Stimulated activated CD4-positive, alpha-beta T cell treated with anti-CD3 and anti-CD28 coated beads, Interleukin-15, amount 100 ng/mL, for 48 hours (primary cell): ENCODE measurements around the gene IRS1.

Experiments
- DNase-seq, 2 donors: peaks; one replicate each; pipeline ENCODE4 v3.0.0-alpha.2; 2020; ENCODE audit warnings: low read depth in 2 of 2

Gene IRS1

DNA sequence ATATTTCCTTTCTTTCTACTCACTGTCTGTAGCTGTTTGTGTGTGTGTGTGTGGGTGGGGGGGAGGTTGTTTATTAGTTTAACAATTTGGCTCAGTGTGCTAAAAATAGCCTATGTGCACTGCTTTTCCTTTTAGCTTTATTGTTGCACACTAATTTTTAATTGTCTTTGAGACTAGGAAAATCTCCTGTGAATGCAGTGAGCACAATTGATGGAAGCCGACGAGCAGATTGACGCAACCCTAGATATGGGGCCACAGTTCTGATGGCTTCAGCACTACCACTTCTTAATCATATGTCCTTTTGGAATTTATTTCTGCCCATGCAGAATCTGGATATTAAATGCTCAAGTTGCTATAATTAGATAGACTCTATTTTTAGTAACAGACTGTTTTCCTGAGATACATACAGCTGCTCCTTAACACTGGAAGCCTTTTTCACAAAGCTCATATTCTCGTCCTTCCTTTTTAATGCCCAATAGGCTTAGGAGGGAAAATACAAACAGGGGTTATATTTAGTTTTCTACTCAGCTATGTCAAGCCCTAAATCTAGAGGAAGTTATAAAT, 109.1 kb downstream of the IRS1 start:
- no peak for DNase-seq

DNA sequence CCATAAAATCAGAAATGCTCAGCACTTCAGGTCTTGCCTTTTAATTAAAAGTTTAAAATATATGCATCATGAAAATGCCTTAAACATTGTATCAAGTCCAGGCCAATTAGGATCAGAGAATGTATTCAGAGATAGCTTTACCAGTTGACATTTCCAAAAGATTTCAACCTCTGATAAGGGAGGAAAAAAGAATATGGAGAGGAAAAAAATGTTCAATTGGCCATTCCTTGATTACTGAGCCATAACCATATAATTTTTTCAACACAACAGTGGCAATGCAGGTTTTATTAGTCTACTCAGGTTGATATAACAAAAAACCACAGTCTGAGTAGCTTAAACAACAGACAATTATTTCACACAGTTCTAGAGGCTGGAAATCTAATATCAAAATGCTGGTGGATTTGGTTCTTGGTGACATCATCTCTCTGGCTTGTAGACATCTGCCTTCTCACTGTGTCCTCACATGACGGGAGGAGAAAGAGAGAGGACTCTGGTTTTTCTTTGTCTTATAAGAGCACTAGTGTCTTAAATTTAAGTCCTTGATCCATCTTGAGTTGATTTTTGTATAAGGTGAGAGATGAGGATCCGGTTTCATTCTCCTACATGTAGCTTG, 111.9 kb downstream of the IRS1 start:
- DNase-seq = no peak

DNA sequence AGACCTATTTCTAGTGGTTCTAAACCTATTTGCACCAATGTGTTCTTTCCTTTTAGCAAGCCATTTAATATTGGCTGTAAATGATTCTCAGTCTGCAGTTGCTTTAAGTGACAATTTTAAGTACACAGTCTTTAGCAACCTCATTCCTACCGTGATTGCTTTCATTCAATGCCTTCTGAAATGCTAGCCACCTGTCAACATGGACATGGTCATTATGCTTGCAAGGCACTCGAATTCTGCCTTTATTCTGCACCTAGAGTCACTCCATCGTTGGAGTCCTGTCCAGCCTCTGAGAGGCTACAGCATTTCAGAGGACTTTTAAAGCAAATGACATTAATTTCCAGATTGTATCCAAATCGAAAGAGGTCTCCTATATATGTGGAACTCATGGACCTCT, 115.1 kb downstream of the IRS1 start:
- no peak for DNase-seq

- DNase-seq = no peak
These were observed 115.6 kb downstream of the IRS1 start for GRCh38 chr2:226683944-226684562.

- no peak for DNase-seq
These were observed 116.4 kb downstream of the IRS1 start for GRCh38 chr2:226683196-226683595.
